Subcutaneous adipose tissue (tissue), 4 donors: ENCODE data around the gene SAMD4A. TPM values are rescaled to one million over a fixed set of nuclear protein-coding genes. Genes with fewer than 3 reads are reported as not detected.

ENCODE experiments used
- CTCF ChIP-seq: fragments of 450-650 bp; IDR thresholded peaks from one replicate; pipeline ENCODE4 v1.5.1; 2016; ENCODE audit warnings: low read depth, mild to moderate bottlenecking, control low read depth, antibody characterized with exemption, moderate library complexity
- total RNA-seq, 4 donors: library from RNA; depleted of rRNA; stranded (reverse); fragments of >200 nt; gene quantifications; one replicate each; pipeline ENCODE4 v1.1.0, GENCODE V29; 2016

SAMD4A gene
- total RNA-seq, 4 donors from 2014 or later, result 30.0 to 65.9 (median 39.7) TPM

GRCh38 chr14:54743382-54743781, 176.5 kb downstream of the SAMD4A start:
- TF ChIP-seq CTCF, result no peak

GRCh38 chr14:54746019-54746418, 179.1 kb downstream of the SAMD4A start:
- no peak for TF ChIP-seq CTCF

- TF ChIP-seq CTCF, result no peak
Observed at GRCh38 chr14:54747616-54748015, 180.7 kb downstream of the SAMD4A start.

- no peak for TF ChIP-seq CTCF
Observed at GRCh38 chr14:54749180-54749579, 182.3 kb downstream of the SAMD4A start.

GRCh38 chr14:54749727-54750126, 182.8 kb downstream of the SAMD4A start:
- no peak for TF ChIP-seq CTCF

- TF ChIP-seq CTCF, result no peak
Observed at GRCh38 chr14:54754116-54754622, 187.2 kb downstream of the SAMD4A start.

GRCh38 chr14:54754623-54755386, 187.9 kb downstream of the SAMD4A start:
- TF ChIP-seq CTCF, result no peak
